SK-N-SH (cell line): ENCODE measurements around the gene FAM228B. TPM values are rescaled to one million over a fixed set of nuclear protein-coding genes. Genes with fewer than 3 reads are reported as not detected.

Experiments used
- polyA plus RNA-seq, 3 experiments: library from polyadenylated mRNA; depleted of rRNA; stranded (reverse); fragments of >200 nt; gene quantifications; 2 replicates each; pipeline ENCODE4 v1.2.3, GENCODE V29; 2012

Gene FAM228B
- polyA plus RNA-seq, 1 of the 3 experiments (the other 2 are of a cell fraction), result 5.3 TPM

Other genes with a start within 250 kb of the FAM228B start
- 1.3 and 1.7 TPM in 2 replicates for gene ATAD2B, start 196.3 kb upstream of the FAM228B start, polyA plus RNA-seq (2012; rRNA removed)
- 5.8 and 7.1 TPM in 2 replicates for gene UBXN2A, start 183.0 kb upstream of the FAM228B start, polyA plus RNA-seq (2012; rRNA removed)
- 0.16 TPM in 1 of 2 replicates, not detected in the other for gene MFSD2B, start 113.4 kb upstream of the FAM228B start, polyA plus RNA-seq (2012; rRNA removed)
- gene WDCP, start 76.1 kb upstream of the FAM228B start, polyA plus RNA-seq (2012; rRNA removed), result 7.1 and 11.9 TPM in 2 replicates
- gene FKBP1B, start 73.7 kb upstream of the FAM228B start, polyA plus RNA-seq (2012; rRNA removed), result 69.7 and 72.4 TPM in 2 replicates
- gene SF3B6, start 47.1 kb upstream of the FAM228B start, polyA plus RNA-seq (2012; rRNA removed), result 275 and 295 TPM in 2 replicates
- 110 and 116 TPM in 2 replicates for gene TP53I3, start 38.6 kb upstream of the FAM228B start, polyA plus RNA-seq (2012; rRNA removed)
- 0.54 and 0.61 TPM in 2 replicates for gene PFN4, start 135 bp upstream of the FAM228B start, polyA plus RNA-seq (2012; rRNA removed)
- gene FAM228A, start 51.6 kb downstream of the FAM228B start, polyA plus RNA-seq (2012; rRNA removed), result 0.10 and 0.13 TPM in 2 replicates
- 11.9 TPM in 2 replicates for gene ITSN2, start 237.1 kb downstream of the FAM228B start, polyA plus RNA-seq (2012; rRNA removed)